ENCODE data around the gene EFNA3.
A peak's percentile ranks its signal among the peaks of the same experiment; 100 is the strongest.

Gene EFNA3

GRCh38 chr1:155080312-155081228 is 1.9 kb downstream of the EFNA3 start (continued):
- TF ChIP-seq ZNF362 (tag by site-specific recombination; IDR thresholded peaks at IDR 0.05) (no peak), GLIS2 (tag by site-specific recombination; IDR thresholded peaks at IDR 0.05) (peak; percentile 85), ZNF132 (tag by site-specific recombination; IDR thresholded peaks at IDR 0.05; ENCODE audit: borderline replicate concordance) (no peak), SALL2 (tag by site-specific recombination; IDR thresholded peaks at IDR 0.05; ENCODE audit: borderline replicate concordance) (no peak), ZNF701 (tag by site-specific recombination; IDR thresholded peaks at IDR 0.05) (no peak), ZNF555 (tag by site-specific recombination; conservative IDR thresholded peaks at IDR 0.05) (no peak), ZNF837 (tag by site-specific recombination; IDR thresholded peaks at IDR 0.05) (no peak), ZNF223 (tag by site-specific recombination; IDR thresholded peaks at IDR 0.05) (no peak), ZNF518A (tag by site-specific recombination; conservative IDR thresholded peaks at IDR 0.05; ENCODE audit: low read depth) (no peak), ZFP37 (tag by site-specific recombination; IDR thresholded peaks at IDR 0.05) (no peak), PRDM10 (tag by site-specific recombination; IDR thresholded peaks at IDR 0.05) (peak; percentile 60), TSHZ1 (tag by site-specific recombination; IDR thresholded peaks at IDR 0.05; ENCODE audit: borderline replicate concordance) (0 out of 2 replicates have a peak, but pooled peaks have one; percentile 30), ZNF426 (tag by site-specific recombination; IDR thresholded peaks at IDR 0.05) (no peak), ZNF548 (tag by site-specific recombination; IDR thresholded peaks at IDR 0.05) (no peak), ZNF785 (tag by site-specific recombination; IDR thresholded peaks at IDR 0.05) (no peak; the same call in 1 of the 2 replicates), ZNF37A (tag by site-specific recombination; IDR thresholded peaks at IDR 0.05) (0 out of 2 replicates have a peak, but pooled peaks have one; percentile 14), ZNF843 (tag by site-specific recombination; IDR thresholded peaks at IDR 0.05) (no peak), ZSCAN30 (tag by site-specific recombination; IDR thresholded peaks at IDR 0.05) (peak; percentile 80), ZNF580 (tag by site-specific recombination; IDR thresholded peaks at IDR 0.05) (peak; percentile 85), ZNF660 (tag by site-specific recombination; IDR thresholded peaks at IDR 0.05) (0 out of 2 replicates have a peak, but pooled peaks have one; percentile 21), ZNF449 (tag by site-specific recombination; IDR thresholded peaks at IDR 0.05) (no peak), ZNF174 (tag by site-specific recombination; IDR thresholded peaks at IDR 0.05) (no peak), KLF10 (tag by site-specific recombination; IDR thresholded peaks at IDR 0.05) (peak; percentile 89; the same call in 1 of the 2 replicates)

All from HEK293 (cell line).